ENCODE results near the gene PRR15L. TPM values are rescaled to one million over a fixed set of nuclear protein-coding genes. Genes with fewer than 3 reads are reported as not detected.
A peak's percentile ranks its signal among the peaks of the same experiment; 100 is the strongest.
"Not testable (repeated sequence)": the region's sequence is repeated elsewhere in the genome, so short reads cannot be mapped to it uniquely, and the experiment has no call there.

PRR15L gene
- total and polyA plus RNA-seq, 12 donors: 0.03 to 0.24 (median 0.19) TPM; not detected in 9

- intact Hi-C loops (cut with DNase I): no loop called here
- Histone ChIP-seq H3K36me3 (replicated peaks in 1 of 2) (no peaks in the 10 kb centered on the region), H3K9me3 (replicated peaks in 1 of 3) (no peaks in the 10 kb centered on the region), H3K27ac (peak overlapping the region in 2 of 5 donors; percentile 67 to 82), H3K27me3 (no peaks in the 10 kb centered on the region), H3K4me1 (replicated peaks in 1 of 2) (peaks cover 2 to 15% of the 10 kb centered on the region in 2 donors), H3K4me3 (no peak overlapping the region)
- peak in 1 of 7 donors; percentile 76 for DNase-seq
- 70 to 78% (median 75%) methylated on average over 11 to 17 of the region's 17 CpGs for WGBS, 4 donors
- TF ChIP-seq, protein P1, sequence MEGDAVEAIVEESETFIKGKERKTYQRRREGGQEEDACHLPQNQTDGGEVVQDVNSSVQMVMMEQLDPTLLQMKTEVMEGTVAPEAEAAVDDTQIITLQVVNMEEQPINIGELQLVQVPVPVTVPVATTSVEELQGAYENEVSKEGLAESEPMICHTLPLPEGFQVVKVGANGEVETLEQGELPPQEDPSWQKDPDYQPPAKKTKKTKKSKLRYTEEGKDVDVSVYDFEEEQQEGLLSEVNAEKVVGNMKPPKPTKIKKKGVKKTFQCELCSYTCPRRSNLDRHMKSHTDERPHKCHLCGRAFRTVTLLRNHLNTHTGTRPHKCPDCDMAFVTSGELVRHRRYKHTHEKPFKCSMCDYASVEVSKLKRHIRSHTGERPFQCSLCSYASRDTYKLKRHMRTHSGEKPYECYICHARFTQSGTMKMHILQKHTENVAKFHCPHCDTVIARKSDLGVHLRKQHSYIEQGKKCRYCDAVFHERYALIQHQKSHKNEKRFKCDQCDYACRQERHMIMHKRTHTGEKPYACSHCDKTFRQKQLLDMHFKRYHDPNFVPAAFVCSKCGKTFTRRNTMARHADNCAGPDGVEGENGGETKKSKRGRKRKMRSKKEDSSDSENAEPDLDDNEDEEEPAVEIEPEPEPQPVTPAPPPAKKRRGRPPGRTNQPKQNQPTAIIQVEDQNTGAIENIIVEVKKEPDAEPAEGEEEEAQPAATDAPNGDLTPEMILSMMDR (IDR thresholded peaks at IDR 0.05): no peak
- TF ChIP-seq POLR2A (IDR thresholded peaks at IDR 0.05): no peak
These were observed 45.9 kb upstream of the PRR15L start for GRCh38 chr17:48003417-48004151.

GRCh38 chr17:48002916-48003416, 45.3 kb upstream of the PRR15L start:
- DNase-seq: peak in 2 of 7 donors; percentile 36 to 86
- no peaks in the 10 kb centered on the region for H3K9me3 ChIP-seq (replicated peaks in 1 of 3)
- no peak for TF ChIP-seq POLR2A (IDR thresholded peaks at IDR 0.05)
- TF ChIP-seq, protein P1 (IDR thresholded peaks at IDR 0.05): no peak
- intact Hi-C loops (cut with DNase I): no loop called here
- H3K27ac ChIP-seq: peak overlapping the region in 2 of 5 donors; percentile 67 to 82
- 59 to 71% (median 62%) methylated on average over 6 to 7 of the region's 7 CpGs for WGBS, 4 donors
- peaks cover 2 to 15% of the 10 kb centered on the region in 2 donors for H3K4me1 ChIP-seq (replicated peaks in 1 of 2)
- no peaks in the 10 kb centered on the region for H3K36me3 ChIP-seq (replicated peaks in 1 of 2)
- no peak overlapping the region for H3K4me3 ChIP-seq
- H3K27me3 ChIP-seq: no peaks in the 10 kb centered on the region

GRCh38 chr17:48002266-48002915, 44.7 kb upstream of the PRR15L start:
- DNase-seq: peak in 1 of 7 donors; percentile 39
- no peaks in the 10 kb centered on the region for H3K27me3 ChIP-seq
- H3K36me3 ChIP-seq (replicated peaks in 1 of 2): no peaks in the 10 kb centered on the region
- no peaks in the 10 kb centered on the region for H3K9me3 ChIP-seq (replicated peaks in 1 of 3)
- peaks cover 2 to 15% of the 10 kb centered on the region in 2 donors for H3K4me1 ChIP-seq (replicated peaks in 1 of 2)
- intact Hi-C loops (cut with DNase I): no loop called here
- peak overlapping the region; percentile 16 to 82 (median 52) for H3K27ac ChIP-seq
- no peak for TF ChIP-seq POLR2A (IDR thresholded peaks at IDR 0.05)
- TF ChIP-seq, protein P1 (IDR thresholded peaks at IDR 0.05): no peak
- whole genome bisulfite sequencing, 4 donors: 38 to 58% (median 46%) methylated on average over 4 of the region's 4 CpGs
- H3K4me3 ChIP-seq: no peak overlapping the region

- intact Hi-C loops (cut with DNase I): not testable (repeated sequence)
- peaks cover 2 to 15% of the 10 kb centered on the region in 2 donors for H3K4me1 ChIP-seq (replicated peaks in 1 of 2)
These were observed 44.0 kb upstream of the PRR15L start for GRCh38 chr17:48001657-48002056.

More at GRCh38 chr17:48001657-48002056, 44.0 kb upstream of the PRR15L start:
- not testable (repeated sequence) for H3K9me3 ChIP-seq (replicated peaks in 1 of 3); DNase-seq; H3K4me3 ChIP-seq; H3K27me3 ChIP-seq; H3K36me3 ChIP-seq (replicated peaks in 1 of 2)
- H3K27ac ChIP-seq: peak overlapping the region; percentile 16 to 82 (median 52)
- WGBS, 4 donors: 85 to 97% (median 91%) methylated on average over 5 of the region's 5 CpGs

Measured in adrenal gland (tissue), 12 donors.